Stimulated activated CD4-positive, alpha-beta T cell treated with anti-CD3 and anti-CD28 coated beads, Interleukin-2, amount 100 ng/mL, for 24 hours (primary cell): ENCODE measurements around the gene PITPNM2.

Source experiments
- DNase-seq, 2 donors: peaks; one replicate each; pipeline ENCODE4 v3.0.0-alpha.2; 2020

The PITPNM2 gene

GRCh38 chr12:123150744-123151456 is at the start of gene PITPNM2:
Gene PITPNM2, minus strand, starts transcription at chr12:123151090. Its CDS starts 116,500 bp downstream, at chr12:123034590.
- peak; percentile 61 to 69 for DNase-seq

- DNase-seq: peak in 1 of 2 donors; percentile 5
Measured at GRCh38 chr12:123200414-123200813, 49.5 kb upstream of the PITPNM2 start.

GRCh38 chr12:123199936-123200335 is 49.0 kb upstream of the PITPNM2 start:
- DNase-seq: no peak

GRCh38 chr12:123187637-123188036 is 36.7 kb upstream of the PITPNM2 start:
- DNase-seq: no peak

- no peak for DNase-seq
Measured at GRCh38 chr12:123180171-123180570, 29.3 kb upstream of the PITPNM2 start.

- no peak for DNase-seq
Measured at GRCh38 chr12:123171967-123172366, 21.1 kb upstream of the PITPNM2 start.

- DNase-seq: no peak
Measured at GRCh38 chr12:123167329-123167728, 16.4 kb upstream of the PITPNM2 start.

- DNase-seq: no peak
Measured at GRCh38 chr12:123165537-123165936, 14.6 kb upstream of the PITPNM2 start.

- DNase-seq: no peak
Measured at GRCh38 chr12:123164710-123165261, 13.9 kb upstream of the PITPNM2 start.

- DNase-seq: no peak
Measured at GRCh38 chr12:123164222-123164621, 13.3 kb upstream of the PITPNM2 start.

GRCh38 chr12:123163227-123163626 is 12.3 kb upstream of the PITPNM2 start:
- DNase-seq: no peak

- no peak for DNase-seq
Measured at GRCh38 chr12:123160801-123161487, 10.1 kb upstream of the PITPNM2 start.

GRCh38 chr12:123153906-123154305 is 3.0 kb upstream of the PITPNM2 start:
- DNase-seq: no peak

GRCh38 chr12:123152833-123153232 is 1.9 kb upstream of the PITPNM2 start:
- peak in 1 of 2 donors; percentile 10 for DNase-seq

GRCh38 chr12:123151457-123152454 is 866 bp upstream of the PITPNM2 start:
- peak in 1 of 2 donors; percentile 10 for DNase-seq

GRCh38 chr12:123150275-123150743 is 581 bp downstream of the PITPNM2 start:
- peak; percentile 32 to 46 for DNase-seq

- no peak for DNase-seq
Measured at GRCh38 chr12:123149501-123150274, 1.2 kb downstream of the PITPNM2 start.

- no peak for DNase-seq
Measured at GRCh38 chr12:123149088-123149487, 1.8 kb downstream of the PITPNM2 start.

GRCh38 chr12:123148655-123149054 is 2.2 kb downstream of the PITPNM2 start:
- DNase-seq: no peak

- DNase-seq: no peak
Measured at GRCh38 chr12:123148223-123148622, 2.7 kb downstream of the PITPNM2 start.

- DNase-seq: no peak
Measured at GRCh38 chr12:123145211-123145610, 5.7 kb downstream of the PITPNM2 start.
